ENCODE results near the gene MCM9. TPM values are rescaled to one million over a fixed set of nuclear protein-coding genes. Genes with fewer than 3 reads are reported as not detected.

MCM9 gene
- total RNA-seq, 1 experiment from 2014 or later: 14.9 TPM

- no peak for TF ChIP-seq SMAD4 (CRISPR knock-in tag; IDR thresholded peaks at IDR 0.05)
- no peak for TF ChIP-seq KAT7 (CRISPR knock-in tag; IDR thresholded peaks at IDR 0.05; ENCODE audit: borderline replicate concordance)
- no peak for TF ChIP-seq STAT6 (CRISPR knock-in tag; conservative IDR thresholded peaks at IDR 0.05; ENCODE audit: low read depth)
Measured at GRCh38 chr6:118896339-118897136, 38.4 kb downstream of the MCM9 start (continued).

- DNase-seq (ENCODE audit: low spot score): no peak
- Mint-ChIP-seq H3K4me3 (peak overlapping the region; percentile 82), H3K4me1 (peaks cover 56% of the 10 kb centered on the region), H3K9me3 (no peaks in the 10 kb centered on the region), H3K27me3 (ENCODE audit: low read depth) (no peaks in the 10 kb centered on the region), H3K27ac (peak overlapping the region; percentile 88; the same call in 1 of the 2 replicates), H3K36me3 (peaks cover 19% of the 10 kb centered on the region)
- no peak for ATAC-seq
- ChIA-PET CTCF (interaction anchor here (1.3 to 3.1 kb wide), 3 partner anchors 95 to 215 kb away, joined by 3 to 13 read pairs (median 11); no protein-coding TSS in a partner anchor), POLR2A (no interaction called here)
- TF ChIP-seq, protein P1, sequence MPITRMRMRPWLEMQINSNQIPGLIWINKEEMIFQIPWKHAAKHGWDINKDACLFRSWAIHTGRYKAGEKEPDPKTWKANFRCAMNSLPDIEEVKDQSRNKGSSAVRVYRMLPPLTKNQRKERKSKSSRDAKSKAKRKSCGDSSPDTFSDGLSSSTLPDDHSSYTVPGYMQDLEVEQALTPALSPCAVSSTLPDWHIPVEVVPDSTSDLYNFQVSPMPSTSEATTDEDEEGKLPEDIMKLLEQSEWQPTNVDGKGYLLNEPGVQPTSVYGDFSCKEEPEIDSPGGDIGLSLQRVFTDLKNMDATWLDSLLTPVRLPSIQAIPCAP (CRISPR knock-in tag; IDR thresholded peaks at IDR 0.05): no peak
- TF ChIP-seq FOXP1 (CRISPR knock-in tag; IDR thresholded peaks at IDR 0.05; ENCODE audit: borderline replicate concordance) (no peak), ZNF138 (CRISPR knock-in tag; conservative IDR thresholded peaks at IDR 0.05) (no peak), ATF3 (CRISPR knock-in tag; conservative IDR thresholded peaks at IDR 0.05) (no peak), NR1H2 (CRISPR knock-in tag; IDR thresholded peaks at IDR 0.05) (no peak), MYBL2 (CRISPR knock-in tag; IDR thresholded peaks at IDR 0.05) (no peak), ESRRA (CRISPR knock-in tag; IDR thresholded peaks at IDR 0.05; ENCODE audit: borderline replicate concordance) (no peak), MLX (CRISPR knock-in tag; IDR thresholded peaks at IDR 0.05) (no peak), ZNF219 (CRISPR knock-in tag; IDR thresholded peaks at IDR 0.05; ENCODE audit: borderline replicate concordance) (no peak), GTF2I (CRISPR knock-in tag; conservative IDR thresholded peaks at IDR 0.05) (no peak)
Measured at GRCh38 chr6:118895859-118896258, 39.1 kb downstream of the MCM9 start.

DNA sequence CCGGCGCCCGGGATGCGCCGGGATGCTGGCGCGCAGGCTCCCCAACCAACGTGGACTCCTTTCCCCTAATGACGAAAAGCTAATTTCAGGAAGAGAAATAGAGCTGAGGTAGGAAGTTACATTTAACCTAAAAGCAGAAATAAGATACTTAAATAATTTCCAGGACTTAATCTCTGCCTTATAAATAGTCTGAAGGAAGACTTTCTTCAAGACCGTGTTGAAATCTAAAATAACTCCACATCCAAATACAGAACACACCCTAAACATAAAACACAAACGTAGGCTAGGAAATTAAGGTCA, 39.7 kb downstream of the MCM9 start:
- CTCF ChIA-PET: interaction anchor here (2.7 to 3.1 kb wide), 2 partner anchors 13 to 95 kb away, joined by 11 to 12 read pairs; no protein-coding TSS in a partner anchor
- DNase-seq (ENCODE audit: low spot score) (no peak), ATAC-seq (no peak)
- H3K4me1 Mint-ChIP-seq: peaks cover 50% of the 10 kb centered on the region
- peak overlapping the region; percentile 82 for H3K4me3 Mint-ChIP-seq
- H3K36me3 Mint-ChIP-seq: peaks cover 15% of the 10 kb centered on the region
- no peaks in the 10 kb centered on the region for H3K27me3 Mint-ChIP-seq (ENCODE audit: low read depth)
- POLR2A ChIA-PET: interaction anchor here (1.0 to 3.2 kb wide), 2 partner anchors 13 to 183 kb away, joined by 3 to 20 read pairs; no protein-coding TSS in a partner anchor
- H3K9me3 Mint-ChIP-seq: no peaks in the 10 kb centered on the region
- peak overlapping the region; percentile 91; the same call in 1 of the 2 replicates for H3K27ac Mint-ChIP-seq
- 0 out of 2 replicates have a peak, but pooled peaks have one; percentile 3 for TF ChIP-seq ZNF423 (CRISPR knock-in tag; IDR thresholded peaks at IDR 0.05)
- TF ChIP-seq MXD4 (CRISPR knock-in tag; IDR thresholded peaks at IDR 0.05; ENCODE audit: borderline replicate concordance): no peak

Measured in WTC11 (cell line).